Coronary artery (tissue), 2 donors: ENCODE data around the gene PAIP2B.

Experiments
- DNase-seq: peaks from one replicate; pipeline ENCODE4 v3.0.0-alpha.2; 2017; ENCODE audit warnings: low spot score
- H3K27ac ChIP-seq, 2 donors: fragments of 200-600 bp; sonication (generic); one replicate each; pipeline ENCODE4 v1.5.1; 2016 to 2019
- H3K4me3 ChIP-seq: fragments of 200-600 bp; sonication (generic); 2 replicates; pipeline ENCODE4 v1.5.1; 2016; ENCODE audit warnings: mild to moderate bottlenecking, moderate library complexity
- CTCF ChIP-seq: fragments of 200-600 bp; sonication (generic); IDR thresholded peaks from one replicate; pipeline ENCODE4 v1.5.1; 2019; ENCODE audit warnings: antibody characterized with exemption

Gene PAIP2B

GRCh38 chr2:71226965-71227560, at the start of gene PAIP2B:
Gene PAIP2B, minus strand, starts transcription at chr2:71227103. Its CDS starts 24,514 bp downstream, at chr2:71202589.
- peak; percentile 99 for DNase-seq
- H3K4me3 ChIP-seq: peak within 1 kb of the TSS; percentile 83
- no peak for TF ChIP-seq CTCF
- peak within 1 kb of the TSS; percentile 61 to 86 for H3K27ac ChIP-seq

GRCh38 chr2:71275939-71276310, 49.0 kb upstream of the PAIP2B start:
- TF ChIP-seq CTCF: no peak
- H3K27ac ChIP-seq: peak overlapping the region; percentile 84 to 92
- no peak for DNase-seq
- H3K4me3 ChIP-seq: peak overlapping the region; percentile 84

GRCh38 chr2:71269511-71270090, 42.7 kb upstream of the PAIP2B start:
- TF ChIP-seq CTCF: no peak
- Histone ChIP-seq H3K4me3 (no peak overlapping the region), H3K27ac (no peak overlapping the region)
- DNase-seq: no peak

- Histone ChIP-seq H3K4me3 (no peak overlapping the region), H3K27ac (no peak overlapping the region)
- no peak for TF ChIP-seq CTCF
- no peak for DNase-seq
Observed at GRCh38 chr2:71263386-71263785, 36.5 kb upstream of the PAIP2B start.

GRCh38 chr2:71261534-71261933, 34.6 kb upstream of the PAIP2B start:
- DNase-seq: no peak
- no peak for TF ChIP-seq CTCF

GRCh38 chr2:71256421-71256820, 29.5 kb upstream of the PAIP2B start:
- TF ChIP-seq CTCF: no peak
- no peak for DNase-seq
- no peak overlapping the region for H3K4me3 ChIP-seq
- no peak overlapping the region for H3K27ac ChIP-seq

More at GRCh38 chr2:71261534-71261933, 34.6 kb upstream of the PAIP2B start:
- Histone ChIP-seq H3K4me3 (no peak overlapping the region), H3K27ac (no peak overlapping the region)

GRCh38 chr2:71254776-71255175, 27.9 kb upstream of the PAIP2B start:
- H3K4me3 ChIP-seq: no peak overlapping the region
- H3K27ac ChIP-seq: no peak overlapping the region
- no peak for TF ChIP-seq CTCF
- DNase-seq: no peak
